ENCODE data around the gene RPL15. TPM values are rescaled to one million over a fixed set of nuclear protein-coding genes. Genes with fewer than 3 reads are reported as not detected.

The RPL15 gene
- total and polyA plus RNA-seq, 2 donors (not counting 1 experiment from before 2014, with no cell fraction given) = 2,177 to 5,195 TPM

GRCh38 chr3:23950293-23950692, 33.4 kb downstream of the RPL15 start:
- TF ChIP-seq EZH2 (IDR thresholded peaks at IDR 0.05; ENCODE audit: borderline replicate concordance, insufficient read depth, low read depth, low read length, poor library complexity, severe bottlenecking) (no peak), CTCF (IDR thresholded peaks at IDR 0.05) (no peak)
- Histone ChIP-seq H3K4me1 (ENCODE audit: control insufficient read depth in 2 of 2, insufficient read depth in 2 of 2, low read length in 2 of 2) (peaks cover 57 to 58% of the 10 kb centered on the region in 2 donors), H3K4me2 (replicated peaks; ENCODE audit: low read depth, low read length, poor library complexity, severe bottlenecking) (peak overlapping the region; percentile 66), H3K27me3 (replicated peaks in 1 of 4; ENCODE audit: control extremely low read depth in 1 of 4, control insufficient read depth in 3 of 4, insufficient read depth in 4 of 4, low read length in 3 of 4) (no peaks in the 10 kb centered on the region), H3K9me3 (ENCODE audit: control extremely low read depth in 1 of 3, control insufficient read depth in 2 of 3, insufficient read depth in 1 of 3, low read length in 2 of 3) (peaks cover 0 to 5% (median 2%) of the 10 kb centered on the region in 3 donors), H4K20me1 (ENCODE audit: control insufficient read depth, insufficient read depth, low read length, poor library complexity, severe bottlenecking) (peaks cover 84% of the 10 kb centered on the region), H3K27ac (ENCODE audit: low read length in 2 of 2) (peak overlapping the region; percentile 36 to 54), H2AFZ (ENCODE audit: insufficient read depth, low read depth, low read length, poor library complexity, severe bottlenecking) (no peak overlapping the region), H3K4me3 (ENCODE audit: control extremely low read depth in 1 of 5, extremely low read depth in 1 of 5, insufficient read depth in 1 of 5, low read depth in 2 of 5, low read length in 4 of 5) (peak overlapping the region in 3 of 5 experiments; percentile 5 to 41 (median 9)), H3K36me3 (replicated peaks in 1 of 2; ENCODE audit: control extremely low read depth in 1 of 2, control insufficient read depth in 1 of 2, extremely low read depth in 1 of 2, insufficient read depth in 2 of 2, low read length in 1 of 2) (peaks cover 0 to 8% of the 10 kb centered on the region in 2 experiments), H3K9ac (ENCODE audit: low read length) (peak overlapping the region; percentile 42), H3K79me2 (ENCODE audit: control insufficient read depth, insufficient read depth, low read length) (peaks cover 89% of the 10 kb centered on the region)
- intact Hi-C loops (cut with micrococcal nuclease) = loop anchor here (10.0 kb wide), 1 partner anchor 1835 kb away; the partner anchor contains the start of gene NGLY1
- peak overlapping the region; percentile 70 for H3K4me3 Mint-ChIP-seq
- H3K27ac Mint-ChIP-seq = peak overlapping the region; percentile 52
- ChIA-PET POLR2A (interaction anchor here (2.2 kb wide), 1 partner anchor 33 kb away, joined by 17 read pairs; the partner anchor contains the start of genes NKIRAS1 and RPL15), CTCF (interaction anchor here (1.1 kb wide), 1 partner anchor 23 kb away, joined by 4 read pairs; no protein-coding TSS in a partner anchor)
- ATAC-seq (ENCODE audit: low read depth) (no peak), DNase-seq (peak; percentile 45)
- peaks cover 3% of the 10 kb centered on the region for H3K9me3 Mint-ChIP-seq (ENCODE audit: insufficient read depth)
- H3K27me3 Mint-ChIP-seq = no peaks in the 10 kb centered on the region
- H3K4me1 Mint-ChIP-seq = peaks cover 74% of the 10 kb centered on the region

GRCh38 chr3:23952646-23953045, 35.7 kb downstream of the RPL15 start:
- DNase-seq (peak; percentile 81), ATAC-seq (ENCODE audit: low read depth) (peak; percentile 97)
- H3K9ac ChIP-seq (ENCODE audit: low read length) = peak overlapping the region; percentile 38
- Mint-ChIP-seq H3K4me1 (peaks cover 70% of the 10 kb centered on the region), H3K4me3 (peak overlapping the region; percentile 75), H3K27me3 (no peaks in the 10 kb centered on the region), H3K9me3 (ENCODE audit: insufficient read depth) (peaks cover 3% of the 10 kb centered on the region), H3K27ac (peak overlapping the region; percentile 88)
- POLR2A ChIA-PET = interaction anchor here (0.5 to 0.9 kb wide), 2 partner anchors 36 to 51 kb away, joined by 3 read pairs; partner anchors contain the start of genes NKIRAS1 and RPL15
- peaks cover 0 to 5% (median 2%) of the 10 kb centered on the region in 3 donors for H3K9me3 ChIP-seq (ENCODE audit: control extremely low read depth in 1 of 3, control insufficient read depth in 2 of 3, insufficient read depth in 1 of 3, low read length in 2 of 3)
- intact Hi-C loops (cut with micrococcal nuclease) = loop anchor here (1.0 to 10.0 kb wide), 2 partner anchors 95 to 1832 kb away; partner anchors contain the start of gene NGLY1
- peak overlapping the region; percentile 29 to 30 for H3K27ac ChIP-seq (ENCODE audit: low read length in 2 of 2)
- TF ChIP-seq CTCF (IDR thresholded peaks at IDR 0.05) = no peak
- TF ChIP-seq EZH2 (IDR thresholded peaks at IDR 0.05; ENCODE audit: borderline replicate concordance, insufficient read depth, low read depth, low read length, poor library complexity, severe bottlenecking) = no peak
- no peaks in the 10 kb centered on the region for H3K27me3 ChIP-seq (replicated peaks in 1 of 4; ENCODE audit: control extremely low read depth in 1 of 4, control insufficient read depth in 3 of 4, insufficient read depth in 4 of 4, low read length in 3 of 4)
- peak overlapping the region; percentile 61 for H3K4me2 ChIP-seq (replicated peaks; ENCODE audit: low read depth, low read length, poor library complexity, severe bottlenecking)
- peaks cover 2 to 10% of the 10 kb centered on the region in 2 experiments for H3K36me3 ChIP-seq (replicated peaks in 1 of 2; ENCODE audit: control extremely low read depth in 1 of 2, control insufficient read depth in 1 of 2, extremely low read depth in 1 of 2, insufficient read depth in 2 of 2, low read length in 1 of 2)
- WGBS (ENCODE audit: insufficient coverage) = 50% methylated on average over 2 of the region's 4 CpGs
- peaks cover 47% of the 10 kb centered on the region in 2 donors for H3K4me1 ChIP-seq (ENCODE audit: control insufficient read depth in 2 of 2, insufficient read depth in 2 of 2, low read length in 2 of 2)
- no peak overlapping the region for H2AFZ ChIP-seq (ENCODE audit: insufficient read depth, low read depth, low read length, poor library complexity, severe bottlenecking)
- CTCF ChIA-PET = interaction anchor here (0.9 kb wide), 1 partner anchor 64 kb away, joined by 3 read pairs; no protein-coding TSS in a partner anchor
- peaks cover 95% of the 10 kb centered on the region for H3K79me2 ChIP-seq (ENCODE audit: control insufficient read depth, insufficient read depth, low read length)
- peaks cover 91% of the 10 kb centered on the region for H4K20me1 ChIP-seq (ENCODE audit: control insufficient read depth, insufficient read depth, low read length, poor library complexity, severe bottlenecking)
- peak overlapping the region in 2 of 5 experiments; percentile 25 to 27 for H3K4me3 ChIP-seq (ENCODE audit: control extremely low read depth in 1 of 5, extremely low read depth in 1 of 5, insufficient read depth in 1 of 5, low read depth in 2 of 5, low read length in 4 of 5)
